H1 (cell line): ENCODE data around the gene SHROOM3. TPM values are rescaled to one million over a fixed set of nuclear protein-coding genes. Genes with fewer than 3 reads are reported as not detected.

Source experiments
- CTCF ChIA-PET: fragments of 300-600 bp; sonication (Branson Sonifier 250); formaldehyde crosslinking; loops from one replicate; lab custom pipeline; 2021; ENCODE audit not compliant: partially characterized antibody; lab: Charles Lee
- POLR2A ChIA-PET: fragments of 300-600 bp; sonication (Branson Sonifier 250); formaldehyde crosslinking; loops from one replicate; lab custom pipeline; 2021; ENCODE audit warnings: inconsistent platforms; ENCODE audit not compliant: partially characterized antibody; lab: Charles Lee
- DNase-seq, 2 experiments: peaks; one replicate each; pipeline versions ENCODE4 v3.0.0 to v3.0.0-alpha.2; 2010 to 2022; ENCODE audit warnings: low spot score in 2 of 2, low read depth in 1 of 2, mixed read lengths in 1 of 2
- FAIRE-seq: peaks from 2 replicates; lab custom pipeline; 2011; peaks lifted over from hg19 to GRCh38; lab: Jason Lieb, UNC
- H2AFZ ChIP-seq: 2 replicates; pipeline ENCODE4 v1.8.1; 2012; ENCODE audit warnings: low read length, inconsistent platforms
- H2AK5ac ChIP-seq: 2 replicates; pipeline ENCODE4 v1.6.1; 2013; ENCODE audit warnings: low read depth, low read length
- H2BK120ac ChIP-seq: replicated peaks from 2 replicates; pipeline ENCODE3; 2013; ENCODE audit warnings: low read depth, low read length, inconsistent platforms
- H2BK12ac ChIP-seq: 2 replicates; pipeline ENCODE4 v1.6.1; 2013; ENCODE audit warnings: low read depth, low read length
- H2BK15ac ChIP-seq: 2 replicates; pipeline ENCODE4 v1.6.1; 2013; ENCODE audit warnings: low read length
- H2BK20ac ChIP-seq: 2 replicates; pipeline ENCODE4 v1.6.1; 2013; ENCODE audit warnings: low read length
- H2BK5ac ChIP-seq: 2 replicates; pipeline ENCODE4 v1.6.1; 2013; ENCODE audit warnings: low read depth, low read length
- H3K14ac ChIP-seq: 2 replicates; pipeline ENCODE4 v1.6.1; 2013; ENCODE audit warnings: inconsistent platforms; ENCODE audit not compliant: insufficient read length
- H3K18ac ChIP-seq: 2 replicates; pipeline ENCODE4 v1.6.1; 2013; ENCODE audit warnings: low read length; ENCODE audit errors: extremely low read depth
- H3K23ac ChIP-seq: 2 replicates; pipeline ENCODE4 v1.6.1; 2013; ENCODE audit warnings: inconsistent platforms; ENCODE audit not compliant: insufficient read length
- H3K23me2 ChIP-seq: 2 replicates; pipeline ENCODE4 v1.6.1; 2013; ENCODE audit warnings: low read depth, low read length
- H3K27ac ChIP-seq: 2 replicates; pipeline ENCODE4 v1.6.1; 2011; ENCODE audit warnings: low read depth, low read length, inconsistent platforms
- H3K27me3 ChIP-seq, 4 experiments: replicated peaks in 1 of 4; 1 replicate in 1 of 4; 2 replicates in 3 of 4; pipeline versions ENCODE4 v1.6.1 to v1.8.1; 2011 to 2013; ENCODE audit warnings: low read length in 3 of 4, mild to moderate bottlenecking in 3 of 4, inconsistent platforms in 2 of 4, mixed read lengths in 2 of 4, moderate library complexity in 1 of 4; ENCODE audit not compliant: control insufficient read depth in 3 of 4, insufficient read depth in 3 of 4; ENCODE audit errors: extremely low read depth in 1 of 4
- H3K36me3 ChIP-seq, 4 experiments: 2 replicates each; pipeline versions ENCODE4 v1.6.1 to v1.8.1; 2011 to 2013; ENCODE audit warnings: mild to moderate bottlenecking in 4 of 4, low read length in 3 of 4, moderate library complexity in 2 of 4, control low read depth in 1 of 4, inconsistent platforms in 1 of 4; ENCODE audit not compliant: insufficient read depth in 4 of 4, control insufficient read depth in 2 of 4
- H3K4ac ChIP-seq: replicated peaks from 2 replicates; pipeline ENCODE3; 2013; ENCODE audit warnings: low read length, low read depth, mixed read lengths, inconsistent platforms; ENCODE audit not compliant: insufficient read length
- H3K4me1 ChIP-seq, 4 experiments: replicated peaks in 1 of 4; 1 replicate in 1 of 4; 2 replicates in 3 of 4; pipeline versions ENCODE4 v1.6.1 to v1.8.1; 2011 to 2013; ENCODE audit warnings: low read length in 3 of 4, inconsistent platforms in 2 of 4, mixed read lengths in 1 of 4; ENCODE audit not compliant: insufficient read depth in 4 of 4, control insufficient read depth in 3 of 4
- H3K4me2 ChIP-seq, 2 experiments: 2 replicates each; pipeline versions ENCODE4 v1.6.1 to v1.8.1; 2011 to 2013; ENCODE audit warnings: low read depth in 2 of 2, low read length in 2 of 2, control low read depth in 1 of 2, inconsistent platforms in 1 of 2, mild to moderate bottlenecking in 1 of 2; ENCODE audit not compliant: insufficient read depth in 1 of 2
- H3K4me3 ChIP-seq, 4 experiments: fragments of 200-600, 300-600 bp in 1 of 4; sonication (generic), shearing (Covaris generic), sonication (Bioruptor Twin) in 1 of 4; 2 replicates each; pipeline versions ENCODE4 v1.5.1 to v1.8.1; 2011 to 2016; ENCODE audit warnings: low read length in 4 of 4, low read depth in 3 of 4, control low read depth in 2 of 4, inconsistent platforms in 2 of 4, mild to moderate bottlenecking in 2 of 4, mixed read lengths in 1 of 4, moderate library complexity in 1 of 4; ENCODE audit not compliant: insufficient read depth in 2 of 4; ENCODE audit errors: extremely low read depth in 1 of 4
- H3K56ac ChIP-seq: replicated peaks from 2 replicates; pipeline ENCODE3; 2013; ENCODE audit warnings: low read depth, mild to moderate bottlenecking, mixed read lengths, low read length, inconsistent platforms; ENCODE audit not compliant: insufficient read length
- H3K79me1 ChIP-seq: 2 replicates; pipeline ENCODE4 v1.6.1; 2013; ENCODE audit warnings: low read depth, low read length, control low read depth
- H3K79me2 ChIP-seq, 2 experiments: 2 replicates each; pipeline versions ENCODE4 v1.6.1 to v1.8.1; 2012 to 2013; ENCODE audit warnings: low read length in 2 of 2, mild to moderate bottlenecking in 2 of 2, inconsistent platforms in 1 of 2; ENCODE audit not compliant: insufficient read depth in 2 of 2, control insufficient read depth in 1 of 2
- H3K9ac ChIP-seq, 4 experiments: replicated peaks in 1 of 4; 1 replicate in 1 of 4; 2 replicates in 3 of 4; pipeline versions ENCODE4 v1.6.1 to v1.8.1; 2011 to 2013; ENCODE audit warnings: low read depth in 3 of 4, low read length in 3 of 4, control low read depth in 2 of 4, mild to moderate bottlenecking in 2 of 4, moderate library complexity in 2 of 4, inconsistent platforms in 1 of 4; ENCODE audit errors: extremely low read depth in 1 of 4
- H3K9me3 ChIP-seq, 2 experiments: 2 replicates each; pipeline versions ENCODE4 v1.6.1 to v1.8.1; 2012 to 2013; ENCODE audit warnings: mild to moderate bottlenecking in 2 of 2, moderate library complexity in 2 of 2, control low read depth in 1 of 2, inconsistent platforms in 1 of 2, low read depth in 1 of 2, low read length in 1 of 2, mixed read lengths in 1 of 2; ENCODE audit not compliant: insufficient read depth in 2 of 2
- H4K20me1 ChIP-seq, 2 experiments: replicated peaks in 1 of 2; 2 replicates each; pipeline versions ENCODE3 to v1.8.1; 2011 to 2013; ENCODE audit warnings: inconsistent platforms in 2 of 2, low read length in 2 of 2, mild to moderate bottlenecking in 1 of 2; ENCODE audit not compliant: insufficient read depth in 2 of 2, control insufficient read depth in 1 of 2
- H4K5ac ChIP-seq: 2 replicates; pipeline ENCODE4 v1.6.1; 2013; ENCODE audit warnings: low read length, low read depth, mixed read lengths, inconsistent platforms; ENCODE audit not compliant: insufficient read length
- H4K8ac ChIP-seq: 2 replicates; pipeline ENCODE4 v1.8.0; 2013; ENCODE audit warnings: mild to moderate bottlenecking, moderate library complexity, low read length, inconsistent platforms; ENCODE audit not compliant: insufficient read depth; ENCODE audit errors: extremely low read depth
- H4K91ac ChIP-seq: replicated peaks from 2 replicates; pipeline ENCODE3; 2013; ENCODE audit warnings: low read length, mixed read lengths, inconsistent platforms; ENCODE audit not compliant: insufficient read length
- CBX8 ChIP-seq: fragments of 300-800, 300-1000 bp; sonication (generic); IDR thresholded peaks from 2 replicates; pipeline ENCODE4 v1.7.1; 2016; ENCODE audit warnings: low read depth, low read length, borderline replicate concordance
- CHD1 ChIP-seq: IDR thresholded peaks from 2 replicates; pipeline ENCODE4 v1.6.1; 2012; ENCODE audit warnings: low read depth, low read length, improper control_type of control experiment
- EP300 ChIP-seq, 2 experiments: IDR thresholded peaks; 1 replicate in 1 of 2; 2 replicates in 1 of 2; pipeline ENCODE4 v1.6.1; 2011 to 2012; ENCODE audit warnings: low read depth in 2 of 2, low read length in 2 of 2, mild to moderate bottlenecking in 2 of 2, borderline replicate concordance in 1 of 2, inconsistent platforms in 1 of 2, moderate library complexity in 1 of 2
- JUND ChIP-seq: IDR thresholded peaks from 2 replicates; pipeline ENCODE4 v1.6.1; 2011; ENCODE audit warnings: mild to moderate bottlenecking, improper control_type of control experiment, low read length
- POU5F1 ChIP-seq: IDR thresholded peaks from 2 replicates; pipeline ENCODE4 v1.6.1; 2011; ENCODE audit warnings: low read depth, mild to moderate bottlenecking, low read length, moderate library complexity
- RXRA ChIP-seq: IDR thresholded peaks from 2 replicates; pipeline ENCODE4 v1.6.1; 2011; ENCODE audit warnings: low read depth, mild to moderate bottlenecking, low read length, moderate library complexity; ENCODE audit not compliant: insufficient read depth
- SUZ12 ChIP-seq: fragments of 200-600 bp; sonication (generic); IDR thresholded peaks from 2 replicates; pipeline ENCODE4 v1.6.1; 2012; ENCODE audit warnings: mild to moderate bottlenecking, inconsistent platforms, low read length, moderate library complexity, mixed read lengths
- WGBS, 2 experiments: shearing (Covaris generic) in 1 of 2; methylation state at CpG; one replicate each; pipeline versions ENCODE4 v1.1.6 to v1.1.7; 2013 to 2015; ENCODE audit warnings: low lambda C conversion rate in 2 of 2, mixed read lengths in 2 of 2, inconsistent platforms in 1 of 2, low coverage in 1 of 2, missing lambda C conversion rate in 1 of 2; ENCODE audit not compliant: insufficient replicate concordance in 2 of 2, insufficient coverage in 1 of 2, insufficient read length in 1 of 2; ENCODE audit errors: extremely low coverage in 1 of 2, missing lambda C conversion rate in 1 of 2; 5-methylcytosine and 5-hydroxymethylcytosine counted together
- polyA plus RNA-seq, 7 experiments: library from polyadenylated mRNA; depleted of rRNA in 3 of 7; stranded (reverse) in 5 of 7; unstranded in 2 of 7; fragments of >200 nt in 5 of 7; fragments of 200-250 nt in 2 of 7; gene quantifications; 1 replicate in 5 of 7; 2 replicates in 1 of 7; 4 replicates in 1 of 7; pipeline versions ENCODE4 v1.2.1 to v1.2.3, GENCODE V29; 2011 to 2013; ENCODE audit warnings: missing spikeins in 2 of 7, mixed read lengths in 2 of 7
- total RNA-seq: library from RNA; stranded (reverse); fragmentation: NEBNext Ultra II Directional; extraction: Animal tissue kit (Norgen Biotek cat#: 25700); gene quantifications from 2 replicates; pipeline ENCODE4 v1.2.1, GENCODE V29; 2021

Gene SHROOM3
- total and polyA plus RNA-seq, 2 of the 8 experiments (the other 6 are each of a cell fraction or from before 2014, with no cell fraction given), result 15.8 to 34.0 TPM

- H3K23me2 ChIP-seq, result no peaks in the 10 kb centered on the region
- WGBS, 2 experiments, result 90% methylated on average over 4 of the region's 4 CpGs; no CpG with 5 or more reads in 1 of the 2 experiments
Measured at GRCh38 chr4:76601791-76602190, 166.8 kb downstream of the SHROOM3 start.

More at GRCh38 chr4:76601791-76602190, 166.8 kb downstream of the SHROOM3 start:
- Histone ChIP-seq H3K9ac (no peak overlapping the region), H2BK120ac (no peak overlapping the region), H4K20me1 (no peaks in the 10 kb centered on the region), H2BK12ac (peak overlapping the region; percentile 51; the same call in 1 of the 2 replicates), H2BK15ac (no peak overlapping the region), H3K14ac (no peak overlapping the region), H4K91ac (no peak overlapping the region), H2BK20ac (no peak overlapping the region), H4K8ac (no peak overlapping the region), H3K23ac (no peak overlapping the region), H3K56ac (no peak overlapping the region), H2AK5ac (no peak overlapping the region), H3K27me3 (no peaks in the 10 kb centered on the region), H2BK5ac (no peak overlapping the region), H3K27ac (no peak overlapping the region), H3K4me1 (peaks cover 0 to 6% (median 3%) of the 10 kb centered on the region in 4 experiments; a peak in 4 of 7 replicates), H3K36me3 (no peaks in the 10 kb centered on the region)
- CTCF ChIA-PET, result interaction anchor here (0.7 to 1.4 kb wide), 5 partner anchors 11 to 156 kb away, joined by 3 to 5 read pairs (median 4); no protein-coding TSS in a partner anchor
- DNase-seq, result no peak
- TF ChIP-seq SUZ12, result no peak
- TF ChIP-seq CHD1, result no peak
- no peak for TF ChIP-seq RXRA
- no peak for TF ChIP-seq JUND
- TF ChIP-seq EP300 (IDR thresholded peaks at IDR 0.05; ENCODE audit: borderline replicate concordance in 1 of 2, low read depth in 2 of 2, low read length in 2 of 2), result no peak
- no peak for TF ChIP-seq CBX8
- no peak for TF ChIP-seq POU5F1
- TF ChIP-seq, all 59 proteins: peak for 0
- H3K18ac ChIP-seq, result no peak overlapping the region
- no peak overlapping the region for H3K4me2 ChIP-seq
- no peak overlapping the region for H2AFZ ChIP-seq
- no peak for FAIRE-seq
- H3K79me1 ChIP-seq, result no peaks in the 10 kb centered on the region
- no peak overlapping the region for H3K4me3 ChIP-seq
- H3K4ac ChIP-seq, result no peak overlapping the region
- peak overlapping the region; percentile 29 for H4K5ac ChIP-seq
- no peaks in the 10 kb centered on the region for H3K79me2 ChIP-seq
- POLR2A ChIA-PET, result no interaction called here
- H3K9me3 ChIP-seq, result no peaks in the 10 kb centered on the region
